Epidermal melanocyte (primary cell): ENCODE measurements around the gene ZNF613.
A peak's percentile ranks its signal among the peaks of the same experiment; 100 is the strongest.
"Not testable (repeated sequence)": the region's sequence is repeated elsewhere in the genome, so short reads cannot be mapped to it uniquely, and the experiment has no call there.

Experiments
- DNase-seq: peaks from one replicate; pipeline ENCODE4 v3.0.0; 2011; ENCODE audit warnings: low spot score; ENCODE audit not compliant: insufficient read length

The ZNF613 gene

GRCh38 chr19:51926784-51927741 is at the start of gene ZNF613:
Gene ZNF613, plus strand, starts transcription at chr19:51927472. Its CDS starts 8,749 bp downstream, at chr19:51936221.
- peak; percentile 77 for DNase-seq

GRCh38 chr19:51882518-51882917 is 44.8 kb upstream of the ZNF613 start:
- DNase-seq = no peak

GRCh38 chr19:51884713-51885112 is 42.6 kb upstream of the ZNF613 start:
- DNase-seq = no peak

GRCh38 chr19:51887522-51888498 is 39.5 kb upstream of the ZNF613 start, which contains the start of gene ZNF577:
Gene ZNF577, minus strand, starts transcription at chr19:51887951. Its CDS starts 7,569 bp downstream, at chr19:51880382.
- DNase-seq = peak; percentile 90

GRCh38 chr19:51889934-51890333 is 37.3 kb upstream of the ZNF613 start:
- DNase-seq = no peak

GRCh38 chr19:51891193-51891747 is 36.0 kb upstream of the ZNF613 start:
- no peak for DNase-seq

GRCh38 chr19:51901860-51902259 is 25.4 kb upstream of the ZNF613 start:
- no peak for DNase-seq

GRCh38 chr19:51903192-51903591 is 24.1 kb upstream of the ZNF613 start:
- DNase-seq = no peak

GRCh38 chr19:51904331-51905165 is 22.7 kb upstream of the ZNF613 start, which contains the start of gene ZNF649:
Gene ZNF649, minus strand, starts transcription at chr19:51905017. Its CDS starts 4,910 bp downstream, at chr19:51900107.
- peak; percentile 79 for DNase-seq

- no peak for DNase-seq
These were observed 22.1 kb upstream of the ZNF613 start for GRCh38 chr19:51905206-51905605.

GRCh38 chr19:51905639-51906038 is 21.6 kb upstream of the ZNF613 start:
- DNase-seq = not testable (repeated sequence)

- DNase-seq = not testable (repeated sequence)
These were observed 21.2 kb upstream of the ZNF613 start for GRCh38 chr19:51906108-51906507.

GRCh38 chr19:51907981-51908380 is 19.3 kb upstream of the ZNF613 start:
- not testable (repeated sequence) for DNase-seq

GRCh38 chr19:51915324-51915867 is 11.9 kb upstream of the ZNF613 start:
- DNase-seq = no peak

- no peak for DNase-seq
These were observed 11.1 kb upstream of the ZNF613 start for GRCh38 chr19:51916167-51916566.

GRCh38 chr19:51919606-51920005 is 7.7 kb upstream of the ZNF613 start:
- no peak for DNase-seq

GRCh38 chr19:51921949-51922348 is 5.3 kb upstream of the ZNF613 start:
- no peak for DNase-seq

GRCh38 chr19:51926426-51926783 is 867 bp upstream of the ZNF613 start:
- DNase-seq = no peak

GRCh38 chr19:51927859-51928258 is 587 bp downstream of the ZNF613 start:
- DNase-seq = no peak

GRCh38 chr19:51931921-51932320 is 4.6 kb downstream of the ZNF613 start:
- no peak for DNase-seq
